ENCODE results near the gene HBA2. TPM values are rescaled to one million over a fixed set of nuclear protein-coding genes. Genes with fewer than 3 reads are reported as not detected.

HBA2 gene
- total and polyA plus RNA-seq, 4 donors, result 1,427 to 3,649 (median 1,835) TPM

DNA sequence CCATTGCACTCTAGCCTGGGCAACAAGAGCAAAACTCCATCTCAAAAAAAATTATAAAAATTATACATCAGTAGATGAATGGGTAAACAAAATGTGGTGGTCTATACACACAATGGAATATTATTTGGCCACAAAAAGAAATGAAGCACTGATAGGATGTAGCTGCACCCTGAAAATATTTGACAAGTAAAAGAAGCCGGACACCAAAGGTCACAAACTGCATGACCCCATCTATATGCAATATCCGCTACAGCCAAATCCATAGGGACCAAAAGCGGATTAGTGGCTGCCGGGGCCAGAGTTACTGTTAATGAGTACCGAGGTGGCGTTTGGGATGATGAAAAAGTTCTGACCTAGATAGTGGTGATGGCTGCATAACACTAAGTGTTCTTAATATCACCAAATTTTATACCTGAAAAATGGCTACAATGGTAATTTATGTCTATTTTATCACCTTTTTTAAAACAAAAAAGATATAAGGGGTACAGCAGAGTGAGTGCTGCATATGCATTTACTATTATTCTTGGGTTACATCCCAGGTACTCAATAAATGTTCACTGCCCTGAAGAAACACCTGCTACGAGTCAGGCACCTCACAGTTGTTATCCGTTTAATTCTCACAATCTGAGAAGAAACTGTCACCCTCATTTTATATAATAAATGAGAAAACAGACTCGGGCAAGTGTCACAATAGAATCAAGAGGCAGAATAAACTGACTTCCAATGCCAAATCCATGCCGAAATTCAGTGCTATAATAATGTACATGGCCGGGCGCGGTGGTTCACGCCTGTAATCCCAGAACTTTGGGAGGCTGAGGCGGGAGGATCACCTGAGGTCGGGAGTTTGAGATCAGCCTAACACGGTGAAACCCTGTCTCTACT, 6.8 kb downstream of the HBA2 start:
- Histone ChIP-seq H3K27ac (ENCODE audit: low read depth, low read length) (no peak overlapping the region), H3K36me3 (ENCODE audit: control insufficient read depth, insufficient read depth, low read length) (peaks cover 9% of the 10 kb centered on the region), H3K9me3 (ENCODE audit: control insufficient read depth, insufficient read depth, low read length) (no peaks in the 10 kb centered on the region), H3K4me3 (ENCODE audit: low read depth, low read length) (no peak overlapping the region), H3K27me3 (ENCODE audit: control insufficient read depth, insufficient read depth, low read length) (peaks cover 46% of the 10 kb centered on the region), H3K4me1 (ENCODE audit: control insufficient read depth, insufficient read depth, low read length) (peaks cover 23% of the 10 kb centered on the region)
- 75% methylated on average over 6 of the region's 17 CpGs for WGBS (ENCODE audit: insufficient coverage)
- no peak for DNase-seq (ENCODE audit: low read depth in 4 of 6, low spot score in 6 of 6)

GRCh38 chr16:180101-180675, 7.5 kb downstream of the HBA2 start, which contains the start of gene HBQ1:
Gene HBQ1, plus strand, starts transcription at chr16:180459. Its CDS starts 28 bp downstream, at chr16:180487.
- H3K4me1 ChIP-seq (ENCODE audit: control insufficient read depth, insufficient read depth, low read length), result peaks cover 23% of the 10 kb centered on the region
- H3K36me3 ChIP-seq (ENCODE audit: control insufficient read depth, insufficient read depth, low read length), result peaks cover 15% of the 10 kb centered on the region
- no peak within 1 kb of the TSS for H3K27ac ChIP-seq (ENCODE audit: low read depth, low read length)
- no peaks in the 10 kb centered on the region for H3K9me3 ChIP-seq (ENCODE audit: control insufficient read depth, insufficient read depth, low read length)
- peaks cover 38% of the 10 kb centered on the region for H3K27me3 ChIP-seq (ENCODE audit: control insufficient read depth, insufficient read depth, low read length)
- H3K4me3 ChIP-seq (ENCODE audit: low read depth, low read length), result peak within 1 kb of the TSS; percentile 35
- WGBS (ENCODE audit: insufficient coverage), result under 1% methylated on average over 51 of the region's 59 CpGs
- DNase-seq (ENCODE audit: low read depth in 4 of 6, low spot score in 6 of 6), result peak in 3 of 6 donors; percentile 23 to 72 (median 70)

GRCh38 chr16:180681-181564, 8.2 kb downstream of the HBA2 start:
- peaks cover 33% of the 10 kb centered on the region for H3K27me3 ChIP-seq (ENCODE audit: control insufficient read depth, insufficient read depth, low read length)
- peaks cover 23% of the 10 kb centered on the region for H3K4me1 ChIP-seq (ENCODE audit: control insufficient read depth, insufficient read depth, low read length)
- peak in 4 of 6 donors; percentile 38 to 86 (median 63) for DNase-seq (ENCODE audit: low read depth in 4 of 6, low spot score in 6 of 6)
- peak overlapping the region; percentile 35 for H3K4me3 ChIP-seq (ENCODE audit: low read depth, low read length)
- no peak overlapping the region for H3K27ac ChIP-seq (ENCODE audit: low read depth, low read length)
- no peaks in the 10 kb centered on the region for H3K9me3 ChIP-seq (ENCODE audit: control insufficient read depth, insufficient read depth, low read length)
- WGBS (ENCODE audit: insufficient coverage), result under 1% methylated on average over 89 of the region's 89 CpGs
- H3K36me3 ChIP-seq (ENCODE audit: control insufficient read depth, insufficient read depth, low read length), result peaks cover 21% of the 10 kb centered on the region

- Histone ChIP-seq H3K4me1 (ENCODE audit: control insufficient read depth, insufficient read depth, low read length) (peaks cover 23% of the 10 kb centered on the region), H3K27me3 (ENCODE audit: control insufficient read depth, insufficient read depth, low read length) (peaks cover 33% of the 10 kb centered on the region), H3K27ac (ENCODE audit: low read depth, low read length) (no peak overlapping the region), H3K9me3 (ENCODE audit: control insufficient read depth, insufficient read depth, low read length) (no peaks in the 10 kb centered on the region), H3K4me3 (ENCODE audit: low read depth, low read length) (no peak overlapping the region), H3K36me3 (ENCODE audit: control insufficient read depth, insufficient read depth, low read length) (peaks cover 22% of the 10 kb centered on the region)
- peak in 1 of 6 donors; percentile 10 for DNase-seq (ENCODE audit: low read depth in 4 of 6, low spot score in 6 of 6)
- 16% methylated on average over 20 of the region's 22 CpGs for WGBS (ENCODE audit: insufficient coverage)
These were observed 8.9 kb downstream of the HBA2 start for GRCh38 chr16:181565-182021.

DNA sequence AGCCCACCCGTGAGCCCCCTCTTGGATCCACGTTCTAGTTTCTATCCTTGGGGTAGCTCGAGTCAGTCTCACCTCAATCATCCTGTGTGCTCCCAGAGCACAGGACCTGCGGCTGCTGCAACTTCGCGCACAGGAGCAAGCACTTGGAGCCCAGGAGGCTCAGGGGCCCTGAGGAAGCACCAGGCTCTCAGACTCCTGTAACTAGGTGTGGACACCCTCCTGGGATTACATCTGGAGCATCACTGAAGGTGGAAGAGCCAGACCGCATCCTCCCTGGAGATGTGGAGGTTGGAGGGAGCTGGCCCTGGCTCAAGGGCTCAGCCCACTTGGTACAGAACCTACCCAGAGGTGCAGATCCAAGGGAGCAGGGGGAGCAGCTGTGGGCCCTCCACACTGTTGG, 10.3 kb downstream of the HBA2 start:
- peaks cover 24% of the 10 kb centered on the region for H3K27me3 ChIP-seq (ENCODE audit: control insufficient read depth, insufficient read depth, low read length)
- 89% methylated on average over 7 of the region's 7 CpGs for WGBS (ENCODE audit: insufficient coverage)
- peaks cover 32% of the 10 kb centered on the region for H3K36me3 ChIP-seq (ENCODE audit: control insufficient read depth, insufficient read depth, low read length)
- DNase-seq (ENCODE audit: low read depth in 4 of 6, low spot score in 6 of 6), result no peak
- peaks cover 19% of the 10 kb centered on the region for H3K4me1 ChIP-seq (ENCODE audit: control insufficient read depth, insufficient read depth, low read length)
- H3K4me3 ChIP-seq (ENCODE audit: low read depth, low read length), result no peak overlapping the region
- H3K27ac ChIP-seq (ENCODE audit: low read depth, low read length), result no peak overlapping the region
- H3K9me3 ChIP-seq (ENCODE audit: control insufficient read depth, insufficient read depth, low read length), result no peaks in the 10 kb centered on the region

GRCh38 chr16:185213-185612, 12.5 kb downstream of the HBA2 start:
- Histone ChIP-seq H3K4me1 (ENCODE audit: control insufficient read depth, insufficient read depth, low read length) (peaks cover 14% of the 10 kb centered on the region), H3K27ac (ENCODE audit: low read depth, low read length) (no peak overlapping the region), H3K27me3 (ENCODE audit: control insufficient read depth, insufficient read depth, low read length) (peaks cover 5% of the 10 kb centered on the region), H3K4me3 (ENCODE audit: low read depth, low read length) (no peak overlapping the region), H3K9me3 (ENCODE audit: control insufficient read depth, insufficient read depth, low read length) (no peaks in the 10 kb centered on the region), H3K36me3 (ENCODE audit: control insufficient read depth, insufficient read depth, low read length) (peaks cover 55% of the 10 kb centered on the region)
- 86% methylated on average over 12 of the region's 13 CpGs for WGBS (ENCODE audit: insufficient coverage)
- no peak for DNase-seq (ENCODE audit: low read depth in 4 of 6, low spot score in 6 of 6)

GRCh38 chr16:185691-186090, 13.0 kb downstream of the HBA2 start:
- Histone ChIP-seq H3K27me3 (ENCODE audit: control insufficient read depth, insufficient read depth, low read length) (peaks cover 5% of the 10 kb centered on the region), H3K9me3 (ENCODE audit: control insufficient read depth, insufficient read depth, low read length) (no peaks in the 10 kb centered on the region), H3K4me1 (ENCODE audit: control insufficient read depth, insufficient read depth, low read length) (peaks cover 11% of the 10 kb centered on the region), H3K27ac (ENCODE audit: low read depth, low read length) (no peak overlapping the region), H3K4me3 (ENCODE audit: low read depth, low read length) (no peak overlapping the region), H3K36me3 (ENCODE audit: control insufficient read depth, insufficient read depth, low read length) (peaks cover 59% of the 10 kb centered on the region)
- DNase-seq (ENCODE audit: low read depth in 4 of 6, low spot score in 6 of 6), result no peak
- 100% methylated on average over 1 of the region's 11 CpGs for WGBS (ENCODE audit: insufficient coverage)

GRCh38 chr16:187330-187729, 14.7 kb downstream of the HBA2 start:
- no peak for DNase-seq (ENCODE audit: low read depth in 4 of 6, low spot score in 6 of 6)
- H3K4me1 ChIP-seq (ENCODE audit: control insufficient read depth, insufficient read depth, low read length), result no peaks in the 10 kb centered on the region
- 100% methylated on average over 7 of the region's 8 CpGs for WGBS (ENCODE audit: insufficient coverage)
- peaks cover 76% of the 10 kb centered on the region for H3K36me3 ChIP-seq (ENCODE audit: control insufficient read depth, insufficient read depth, low read length)
- H3K9me3 ChIP-seq (ENCODE audit: control insufficient read depth, insufficient read depth, low read length), result no peaks in the 10 kb centered on the region
- no peak overlapping the region for H3K27ac ChIP-seq (ENCODE audit: low read depth, low read length)
- H3K27me3 ChIP-seq (ENCODE audit: control insufficient read depth, insufficient read depth, low read length), result no peaks in the 10 kb centered on the region
- H3K4me3 ChIP-seq (ENCODE audit: low read depth, low read length), result no peak overlapping the region

- no peaks in the 10 kb centered on the region for H3K27me3 ChIP-seq (ENCODE audit: control insufficient read depth, insufficient read depth, low read length)
- H3K36me3 ChIP-seq (ENCODE audit: control insufficient read depth, insufficient read depth, low read length), result peaks cover 86% of the 10 kb centered on the region
- WGBS (ENCODE audit: insufficient coverage), result 87% methylated on average over 5 of the region's 8 CpGs
- no peaks in the 10 kb centered on the region for H3K4me1 ChIP-seq (ENCODE audit: control insufficient read depth, insufficient read depth, low read length)
- no peak overlapping the region for H3K4me3 ChIP-seq (ENCODE audit: low read depth, low read length)
- no peak overlapping the region for H3K27ac ChIP-seq (ENCODE audit: low read depth, low read length)
- DNase-seq (ENCODE audit: low read depth in 4 of 6, low spot score in 6 of 6), result no peak
- H3K9me3 ChIP-seq (ENCODE audit: control insufficient read depth, insufficient read depth, low read length), result no peaks in the 10 kb centered on the region
These were observed 16.0 kb downstream of the HBA2 start for GRCh38 chr16:188674-189073.

Data from spinal cord (tissue), 10 donors.